ENCODE data around the gene FUBP1. TPM values are rescaled to one million over a fixed set of nuclear protein-coding genes. Genes with fewer than 3 reads are reported as not detected.
"Not testable (repeated sequence)": the region's sequence is repeated elsewhere in the genome, so short reads cannot be mapped to it uniquely, and the experiment has no call there.

FUBP1 gene
- total and polyA plus RNA-seq, 2 of the 13 experiments (the other 11 are each of a cell fraction or from before 2014, with no cell fraction given), result 98.1 to 166 TPM

- WGBS (ENCODE audit: low lambda C conversion rate), result 69% methylated on average over 4 of the region's 4 CpGs
- FAIRE-seq; H3K4me1 ChIP-seq (ENCODE audit: insufficient read depth, low read length); ATAC-seq; POLR2A ChIA-PET; intact Hi-C loops (cut with micrococcal nuclease; ENCODE audit: unreplicated experiment); H4K20me1 ChIP-seq (ENCODE audit: insufficient read depth, low read length); H3K4me3 ChIP-seq (replicated peaks in 1 of 3; ENCODE audit: insufficient read depth in 1 of 3, low read depth in 2 of 3, low read length in 3 of 3); H3K36me3 ChIP-seq (replicated peaks in 1 of 2; ENCODE audit: control insufficient read depth in 1 of 2, insufficient read depth in 2 of 2, low read length in 2 of 2); H3K9me3 ChIP-seq (ENCODE audit: low read length); H2AFZ ChIP-seq (ENCODE audit: low read length); DNase-seq (ENCODE audit: low spot score); H3K4me2 ChIP-seq (ENCODE audit: low read depth, low read length); H3K27me3 ChIP-seq (ENCODE audit: control insufficient read depth in 1 of 2, insufficient read depth in 2 of 2, low read length in 2 of 2); H3K9ac ChIP-seq (ENCODE audit: insufficient read depth, low read depth, low read length); H3K79me2 ChIP-seq (ENCODE audit: insufficient read depth, low read length); in situ Hi-C loops (cut with HindIII; ENCODE audit: extremely low pct_ligation_motif_present, low pct_unique_long_range_greater_than_20kb); H3K27ac ChIP-seq (ENCODE audit: extremely low read length, insufficient read depth, low read length); BruUV-seq (replicated peaks); CTCF ChIA-PET (ENCODE audit: low intra/inter-chr PET ratio, low total read pairs): not testable (repeated sequence)
Observed at GRCh38 chr1:78021134-78021533, 42.3 kb upstream of the FUBP1 start.

DNA sequence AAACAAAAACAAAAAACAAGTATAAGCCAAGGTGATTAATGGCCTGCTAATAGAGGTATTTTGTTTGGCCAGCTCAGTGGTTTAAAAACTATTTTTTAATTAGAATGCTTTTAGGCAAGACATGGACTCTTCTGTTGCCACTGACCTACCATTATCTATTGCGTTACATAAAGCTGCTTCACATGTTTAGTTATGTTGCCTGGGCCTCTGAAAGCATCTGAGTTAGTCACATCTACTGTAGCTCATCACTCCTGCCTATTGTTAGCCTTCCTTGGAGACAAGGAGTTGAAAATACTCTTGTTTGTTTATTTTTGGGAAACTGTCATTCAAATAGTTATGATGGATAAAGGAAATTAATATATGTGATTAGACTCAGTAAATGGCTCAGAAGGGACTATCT lies 40.2 kb upstream of the FUBP1 start:
- no peak for FAIRE-seq
- POLR2A ChIA-PET, result interaction anchor here (1.5 kb wide), 1 partner anchor 15 kb away, joined by 6 read pairs; the partner anchor contains the start of gene DNAJB4
- CTCF ChIA-PET (ENCODE audit: low intra/inter-chr PET ratio, low total read pairs), result no interaction called here

More for the DNA sequence above, 40.2 kb upstream of the FUBP1 start:
- H3K4me3 ChIP-seq (replicated peaks in 1 of 3; ENCODE audit: insufficient read depth in 1 of 3, low read depth in 2 of 3, low read length in 3 of 3), result no peak overlapping the region
- no peaks in the 10 kb centered on the region for H3K9me3 ChIP-seq (ENCODE audit: low read length)
- intact Hi-C loops (cut with micrococcal nuclease; ENCODE audit: unreplicated experiment) (no loop called here), in situ Hi-C loops (cut with HindIII; ENCODE audit: extremely low pct_ligation_motif_present, low pct_unique_long_range_greater_than_20kb) (no loop called here)
- no peak for TF ChIP-seq SNAI1 (CRISPR knock-in tag; IDR thresholded peaks at IDR 0.05; ENCODE audit: borderline replicate concordance)
- no peak for TF ChIP-seq FOXA3 (CRISPR knock-in tag; IDR thresholded peaks at IDR 0.05)
- TF ChIP-seq AGO1 (IDR thresholded peaks at IDR 0.05; ENCODE audit: low read depth, low read length, poor library complexity, severe bottlenecking), result no peak
- TF ChIP-seq ZNF720 (CRISPR knock-in tag; IDR thresholded peaks at IDR 0.05), result no peak
- TF ChIP-seq ZNF770 (CRISPR knock-in tag; IDR thresholded peaks at IDR 0.05), result 0 out of 2 replicates have a peak, but pooled peaks have one; percentile 8
- H3K9ac ChIP-seq (ENCODE audit: insufficient read depth, low read depth, low read length), result no peak overlapping the region
- H3K36me3 ChIP-seq (replicated peaks in 1 of 2; ENCODE audit: control insufficient read depth in 1 of 2, insufficient read depth in 2 of 2, low read length in 2 of 2), result no peaks in the 10 kb centered on the region
- no peak overlapping the region for H3K27ac ChIP-seq (ENCODE audit: extremely low read length, insufficient read depth, low read length)
- H3K27me3 ChIP-seq (ENCODE audit: control insufficient read depth in 1 of 2, insufficient read depth in 2 of 2, low read length in 2 of 2), result no peaks in the 10 kb centered on the region
- H2AFZ ChIP-seq (ENCODE audit: low read length), result no peak overlapping the region
- DNase-seq (ENCODE audit: low spot score) (no peak), ATAC-seq (no peak)
- H3K79me2 ChIP-seq (ENCODE audit: insufficient read depth, low read length), result no peaks in the 10 kb centered on the region
- no peaks in the 10 kb centered on the region for H4K20me1 ChIP-seq (ENCODE audit: insufficient read depth, low read length)
- WGBS (ENCODE audit: low lambda C conversion rate), result 100% methylated on average over 1 of the region's 1 CpG
- no peak overlapping the region for H3K4me2 ChIP-seq (ENCODE audit: low read depth, low read length)
- no TSS peak for BruUV-seq (replicated peaks)
- H3K4me1 ChIP-seq (ENCODE audit: insufficient read depth, low read length), result no peaks in the 10 kb centered on the region
